Caco-2 (cell line): Measurements from ENCODE around the gene VRK1. TPM values are rescaled to one million over a fixed set of nuclear protein-coding genes. Genes with fewer than 3 reads are reported as not detected.

Source experiments
- BruUV-seq: library from RNA; stranded (reverse); fragments of 400-500 nt; replicated peaks from 2 replicates; lab custom pipeline; 2021; lab: Mats Ljungman, UMichigan
- CTCF ChIA-PET: fragments of 300-600 bp; sonication (Branson Sonifier 250); formaldehyde crosslinking; loops from one replicate; lab custom pipeline; 2022; ENCODE audit warnings: antibody characterized with exemption; lab: Charles Lee
- POLR2A ChIA-PET: fragments of 300-600 bp; sonication (Branson Sonifier 250); formaldehyde crosslinking; loops from one replicate; lab custom pipeline; 2022; ENCODE audit warnings: antibody characterized with exemption; lab: Charles Lee
- DNase-seq, 2 experiments: peaks; one replicate each; pipeline versions ENCODE4 v3.0.0 to v3.0.0-alpha.2; 2020 to 2022
- H3K27me3 ChIP-seq: replicated peaks from 2 replicates; pipeline ENCODE4 v1.6.0; 2011; ENCODE audit warnings: low read length; ENCODE audit not compliant: control insufficient read depth, insufficient read depth
- H3K36me3 ChIP-seq: 2 replicates; pipeline ENCODE4 v1.5.1; 2011; ENCODE audit warnings: low read length; ENCODE audit not compliant: control insufficient read depth, insufficient read depth
- H3K4me1 ChIP-seq: fragments of 250-450 bp; sonication (Bioruptor Pico); 2 replicates; pipeline ENCODE4 v1.5.1; 2020; ENCODE audit warnings: mild to moderate bottlenecking
- H3K4me3 ChIP-seq: 2 replicates; pipeline ENCODE4 v1.5.1; 2011; ENCODE audit warnings: low read depth, mild to moderate bottlenecking, control low read depth, low read length
- H3K9me3 ChIP-seq: fragments of 250-450 bp; sonication (Bioruptor Pico); 2 replicates; pipeline ENCODE4 v1.5.1; 2020; ENCODE audit warnings: mild to moderate bottlenecking, moderate library complexity
- H3K27ac Mint-ChIP-seq: one replicate; pipeline ENCODE4 v1.8.0; 2022; ENCODE audit warnings: mixed read lengths; ENCODE audit not compliant: unreplicated experiment
- H3K27me3 Mint-ChIP-seq: one replicate; pipeline ENCODE4 v1.8.0; 2022; ENCODE audit warnings: mixed read lengths; ENCODE audit not compliant: insufficient read depth, unreplicated experiment
- H3K36me3 Mint-ChIP-seq: one replicate; pipeline ENCODE4 v1.8.0; 2022; ENCODE audit warnings: mild to moderate bottlenecking, mixed read lengths; ENCODE audit not compliant: insufficient read depth, unreplicated experiment
- H3K4me1 Mint-ChIP-seq: one replicate; pipeline ENCODE4 v1.8.0; 2022; ENCODE audit warnings: low read depth, mixed read lengths; ENCODE audit not compliant: unreplicated experiment
- H3K4me3 Mint-ChIP-seq: one replicate; pipeline ENCODE4 v1.8.0; 2022; ENCODE audit warnings: mild to moderate bottlenecking, moderate library complexity, mixed read lengths; ENCODE audit not compliant: unreplicated experiment
- H3K9me3 Mint-ChIP-seq: one replicate; pipeline ENCODE4 v1.8.0; 2022; ENCODE audit warnings: mixed read lengths; ENCODE audit not compliant: unreplicated experiment
- CTCF ChIP-seq, 2 experiments: fragments of 200-600 bp in 1 of 2; IDR thresholded peaks; 1 replicate in 1 of 2; 2 replicates in 1 of 2; pipeline versions ENCODE4 v1.5.1 to v1.8.0; 2011 to 2022; ENCODE audit warnings: antibody characterized with exemption in 1 of 2, control low read depth in 1 of 2, inconsistent platforms in 1 of 2, low read depth in 1 of 2, low read length in 1 of 2, mild to moderate bottlenecking in 1 of 2, moderate library complexity in 1 of 2; ENCODE audit not compliant: insufficient read depth in 1 of 2, severe bottlenecking in 1 of 2, unreplicated experiment in 1 of 2
- intact Hi-C: fragments of 100-400 bp; cut with micrococcal nuclease; formaldehyde crosslinking; loops from one replicate; pipeline ENCODE4 v1.10.0; 2022; ENCODE audit not compliant: unreplicated experiment
- total RNA-seq: library from RNA; stranded (reverse); gene quantifications from 2 replicates; pipeline ENCODE4 v1.2.3, GENCODE V29; 2022

Gene VRK1
- total RNA-seq, 1 experiment from 2014 or later: 42.1 TPM

DNA sequence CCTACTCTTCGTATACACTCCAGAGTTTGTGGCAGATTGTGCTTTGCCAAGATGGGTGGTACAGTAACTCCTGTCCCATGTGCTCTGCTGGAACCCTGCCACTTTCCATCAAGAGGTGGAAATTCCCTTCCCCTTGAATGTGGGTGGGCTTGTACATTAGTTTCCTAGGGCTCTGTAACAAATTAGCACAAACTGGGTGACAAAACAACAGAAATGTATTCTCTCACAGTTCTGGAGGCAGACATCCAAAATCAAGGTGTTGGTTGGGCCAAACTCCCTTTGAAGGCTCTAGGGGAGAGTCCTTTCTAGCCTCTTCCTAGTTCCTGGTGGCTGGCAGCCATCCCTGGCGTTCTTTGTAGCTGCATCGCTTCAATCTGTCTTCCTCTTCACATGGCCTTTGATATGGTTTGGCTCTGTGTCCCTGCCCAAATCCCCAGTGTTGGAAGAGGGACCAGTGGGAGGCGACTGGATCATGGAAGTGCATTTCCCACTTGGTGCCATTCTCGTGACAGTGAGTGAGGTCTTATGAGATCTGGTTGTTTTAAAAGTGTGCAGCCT lies 117.5 kb downstream of the VRK1 start:
- POLR2A ChIA-PET: no interaction called here
- H3K36me3 Mint-ChIP-seq: no peaks in the 10 kb centered on the region
- intact Hi-C loops: no loop called here
- Histone ChIP-seq H3K36me3 (no peaks in the 10 kb centered on the region), H3K27me3 (no peaks in the 10 kb centered on the region), H3K9me3 (peaks cover 5% of the 10 kb centered on the region; the same call in 1 of the 2 replicates), H3K4me1 (no peaks in the 10 kb centered on the region), H3K4me3 (no peak overlapping the region)
- CTCF ChIA-PET: no interaction called here
- no peak overlapping the region for H3K27ac Mint-ChIP-seq
- H3K4me1 Mint-ChIP-seq: no peaks in the 10 kb centered on the region
- no peak for TF ChIP-seq CTCF (IDR thresholded peaks at IDR 0.05; ENCODE audit: insufficient read depth in 1 of 2, low read depth in 1 of 2, low read length in 1 of 2, severe bottlenecking in 1 of 2, unreplicated experiment in 1 of 2)
- no TSS peak for BruUV-seq
- H3K9me3 Mint-ChIP-seq: no peaks in the 10 kb centered on the region
- DNase-seq: no peak
- no peak overlapping the region for H3K4me3 Mint-ChIP-seq
- no peaks in the 10 kb centered on the region for H3K27me3 Mint-ChIP-seq

GRCh38 chr14:96915478-96915877 lies 118.3 kb downstream of the VRK1 start:
- no peak overlapping the region for H3K4me3 Mint-ChIP-seq
- intact Hi-C loops: no loop called here
- DNase-seq: no peak
- no peaks in the 10 kb centered on the region for H3K9me3 ChIP-seq
- H3K27me3 Mint-ChIP-seq: no peaks in the 10 kb centered on the region
- H3K36me3 ChIP-seq: no peaks in the 10 kb centered on the region
- ChIA-PET CTCF (no interaction called here), POLR2A (no interaction called here)
- no peak for TF ChIP-seq CTCF (IDR thresholded peaks at IDR 0.05; ENCODE audit: insufficient read depth in 1 of 2, low read depth in 1 of 2, low read length in 1 of 2, severe bottlenecking in 1 of 2, unreplicated experiment in 1 of 2)
- no peaks in the 10 kb centered on the region for H3K4me1 Mint-ChIP-seq
- H3K27ac Mint-ChIP-seq: no peak overlapping the region
- no TSS peak for BruUV-seq
- H3K9me3 Mint-ChIP-seq: no peaks in the 10 kb centered on the region
- no peaks in the 10 kb centered on the region for H3K27me3 ChIP-seq
- no peaks in the 10 kb centered on the region for H3K4me1 ChIP-seq
- no peaks in the 10 kb centered on the region for H3K36me3 Mint-ChIP-seq
- H3K4me3 ChIP-seq: no peak overlapping the region

DNA sequence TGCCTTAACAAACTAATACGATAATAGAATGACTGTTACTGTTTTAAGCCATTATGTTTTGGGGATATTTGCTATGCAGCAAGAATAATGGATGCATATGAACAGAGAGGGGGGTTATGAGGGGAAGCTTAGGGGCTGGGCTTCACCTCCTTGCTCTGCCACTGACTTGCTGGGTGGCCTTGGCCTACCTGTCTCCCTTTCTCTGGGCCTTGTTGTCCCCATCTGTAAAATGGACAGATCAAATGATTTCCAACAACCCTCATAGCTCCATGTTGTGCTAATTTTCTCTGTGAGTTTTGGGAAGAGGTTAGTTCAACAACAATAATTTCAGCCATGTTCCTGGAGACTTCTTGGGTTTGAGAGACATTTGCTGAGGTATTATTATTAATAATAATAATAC lies 119.6 kb downstream of the VRK1 start:
- intact Hi-C loops: no loop called here
- H3K4me1 ChIP-seq: no peaks in the 10 kb centered on the region
- H3K36me3 Mint-ChIP-seq: no peaks in the 10 kb centered on the region
- no peak for TF ChIP-seq CTCF (IDR thresholded peaks at IDR 0.05; ENCODE audit: insufficient read depth in 1 of 2, low read depth in 1 of 2, low read length in 1 of 2, severe bottlenecking in 1 of 2, unreplicated experiment in 1 of 2)
- H3K9me3 Mint-ChIP-seq: no peaks in the 10 kb centered on the region
- H3K4me3 Mint-ChIP-seq: no peak overlapping the region
- H3K4me1 Mint-ChIP-seq: no peaks in the 10 kb centered on the region
- no peak for DNase-seq
- POLR2A ChIA-PET: no interaction called here
- H3K9me3 ChIP-seq: no peaks in the 10 kb centered on the region
- H3K27ac Mint-ChIP-seq: no peak overlapping the region
- H3K27me3 ChIP-seq: no peaks in the 10 kb centered on the region
- BruUV-seq: no TSS peak
- H3K27me3 Mint-ChIP-seq: no peaks in the 10 kb centered on the region
- H3K4me3 ChIP-seq: no peak overlapping the region
- CTCF ChIA-PET: no interaction called here
- no peaks in the 10 kb centered on the region for H3K36me3 ChIP-seq
